HepG2 (cell line): ENCODE data around the gene CPNE2. TPM values are rescaled to one million over a fixed set of nuclear protein-coding genes. Genes with fewer than 3 reads are reported as not detected.
A peak's percentile ranks its signal among the peaks of the same experiment; 100 is the strongest.

Source experiments
- CEBPG ChIP-seq: IDR thresholded peaks from 2 replicates; pipeline ENCODE4 v1.6.1; 2016
- EZH2 ChIP-seq: conservative IDR thresholded peaks from 2 replicates; pipeline ENCODE4 v1.6.1; 2012; ENCODE audit warnings: mild to moderate bottlenecking, low read depth, low read length, moderate library complexity
- FOXO1 ChIP-seq: sonication (generic); formaldehyde crosslinking; IDR thresholded peaks from 2 replicates; pipeline ENCODE4 v1.4.0; 2020; ENCODE audit warnings: missing genetic modification reagents
- ISL2 ChIP-seq: sonication (generic); formaldehyde crosslinking; IDR thresholded peaks from 2 replicates; pipeline ENCODE4 v1.5.0; 2020; ENCODE audit warnings: missing genetic modification reagents
- ISX ChIP-seq: sonication (generic); formaldehyde crosslinking; conservative IDR thresholded peaks from 2 replicates; pipeline ENCODE4 v1.5.0; 2020; ENCODE audit warnings: missing genetic modification reagents
- KLF15 ChIP-seq: sonication (generic); formaldehyde crosslinking; IDR thresholded peaks from 2 replicates; pipeline ENCODE4 v1.8.1; 2023; ENCODE audit warnings: borderline replicate concordance, mild to moderate bottlenecking, inconsistent platforms, missing genetic modification reagents, mixed read lengths
- MYC ChIP-seq: sonication (generic); formaldehyde crosslinking; IDR thresholded peaks from 2 replicates; pipeline ENCODE4 v1.9.0; 2021; ENCODE audit warnings: missing genetic modification reagents, borderline replicate concordance
- RBM22 ChIP-seq: fragments of 200-400 bp; formaldehyde crosslinking; optimal IDR thresholded peaks from 2 replicates; pipeline ENCODE3; 2017; ENCODE audit warnings: mild to moderate bottlenecking, low read length, moderate library complexity
- RFXANK ChIP-seq: IDR thresholded peaks from 2 replicates; pipeline ENCODE4 v1.6.1; 2016
- SMYD3 ChIP-seq: sonication (generic); formaldehyde crosslinking; IDR thresholded peaks from 2 replicates; pipeline ENCODE4 v1.8.1; 2023; ENCODE audit warnings: mild to moderate bottlenecking, missing genetic modification reagents
- SOX13 ChIP-seq, 3 experiments: fragments of 450-650 bp in 1 of 3; sonication (generic) in 1 of 3; formaldehyde crosslinking in 1 of 3; IDR thresholded peaks in 2 of 3; conservative IDR thresholded peaks in 1 of 3; 2 replicates each; pipeline versions ENCODE4 v1.5.0 to v1.6.1; 2016 to 2020; ENCODE audit warnings: antibody characterized with exemption in 1 of 3, mild to moderate bottlenecking in 1 of 3, missing compliant biosample characterization in 1 of 3, missing genetic modification reagents in 1 of 3, moderate library complexity in 1 of 3
- SOX5 ChIP-seq: IDR thresholded peaks from 2 replicates; pipeline ENCODE4 v1.6.1; 2016; ENCODE audit warnings: borderline replicate concordance
- ZFY ChIP-seq: sonication (generic); formaldehyde crosslinking; IDR thresholded peaks from 2 replicates; pipeline ENCODE4 v1.4.0; 2020; ENCODE audit warnings: missing genetic modification reagents
- ZNF331 ChIP-seq: sonication (generic); formaldehyde crosslinking; IDR thresholded peaks from 2 replicates; pipeline ENCODE4 v1.4.0; 2020; ENCODE audit warnings: missing genetic modification reagents
- ZNF614 ChIP-seq: IDR thresholded peaks from 2 replicates; pipeline ENCODE4 v1.6.1; 2018; ENCODE audit warnings: missing biosample characterization, missing genetic modification reagents, inconsistent platforms, borderline replicate concordance
- ZNF839 ChIP-seq: sonication (generic); formaldehyde crosslinking; IDR thresholded peaks from 2 replicates; pipeline ENCODE4 v1.4.0; 2020; ENCODE audit warnings: missing genetic modification reagents, mild to moderate bottlenecking, borderline replicate concordance
- polyA plus RNA-seq, 8 experiments: library from polyadenylated mRNA; depleted of rRNA in 3 of 8; stranded (reverse) in 7 of 8; unstranded in 1 of 8; fragments of >200 nt; fragmentation: Illumina TruSeq in 4 of 8; extraction: Trizol in 4 of 8; gene quantifications; 2 replicates each; pipeline versions ENCODE4 v1.2.1 to v1.2.3, GENCODE V29; 2011 to 2016; ENCODE audit warnings: low read depth in 4 of 8, missing spikeins in 1 of 8, mixed read lengths in 1 of 8; ENCODE audit not compliant: insufficient read depth in 1 of 8
- total RNA-seq, 5 experiments: library from RNA; depleted of rRNA; stranded (reverse); fragments of >200 nt; fragmentation: Illumina TruSeq; extraction: Trizol; gene quantifications; 2 replicates each; pipeline ENCODE4 v1.2.3, GENCODE V29; 2016; ENCODE audit warnings: low read depth in 1 of 5
- TF ChIP-seq, protein P1 (sequence below): sonication (generic); formaldehyde crosslinking; IDR thresholded peaks from 2 replicates; pipeline ENCODE4 v1.5.0; 2020; ENCODE audit warnings: mild to moderate bottlenecking, missing genetic modification reagents, borderline replicate concordance
- TF ChIP-seq, protein P2 (sequence below): sonication (generic); formaldehyde crosslinking; conservative IDR thresholded peaks from 2 replicates; pipeline ENCODE4 v1.4.0; 2020; ENCODE audit warnings: missing genetic modification reagents
- TF ChIP-seq, protein P3 (sequence below): IDR thresholded peaks from 2 replicates; pipeline ENCODE4 v1.6.1; 2012; ENCODE audit warnings: low read depth, low read length, improper control_type of control experiment
- TF ChIP-seq, protein P4 (sequence below): IDR thresholded peaks from 2 replicates; pipeline ENCODE4 v1.6.1; 2016; ENCODE audit warnings: mild to moderate bottlenecking, missing biosample characterization, missing genetic modification reagents
- TF ChIP-seq, protein P5 (sequence below): sonication (generic); formaldehyde crosslinking; conservative IDR thresholded peaks from 2 replicates; pipeline ENCODE4 v1.8.1; 2023; ENCODE audit warnings: missing genetic modification reagents
- TF ChIP-seq, protein P6 (sequence below): sonication (generic); formaldehyde crosslinking; IDR thresholded peaks from 2 replicates; pipeline ENCODE4 v1.4.0; 2020; ENCODE audit warnings: missing genetic modification reagents

Gene CPNE2
- total and polyA plus RNA-seq, 2 of the 13 experiments (the other 11 are each of a cell fraction or from before 2014, with no cell fraction given) = 10.6 to 23.3 TPM

DNA sequence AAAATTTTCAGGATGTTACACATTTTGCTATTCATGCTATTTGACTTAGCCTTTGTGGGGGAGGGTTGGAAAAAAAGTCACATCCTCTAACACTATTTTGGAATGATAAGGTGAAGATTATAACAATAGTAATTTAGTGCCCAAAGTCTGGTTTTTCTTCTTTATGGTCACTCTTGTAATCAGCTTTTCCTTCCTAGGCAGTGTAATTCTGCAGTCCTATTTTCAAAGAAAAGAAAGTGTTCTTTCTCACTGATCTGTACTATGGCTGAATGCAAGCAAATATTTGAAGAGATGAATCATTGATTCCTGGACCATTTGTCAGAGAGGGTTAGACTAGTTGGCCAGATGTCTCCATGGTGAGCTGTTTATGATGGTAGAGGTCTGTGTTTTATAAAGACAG, 102.1 kb downstream of the CPNE2 start (continued):
- TF ChIP-seq, protein P1, sequence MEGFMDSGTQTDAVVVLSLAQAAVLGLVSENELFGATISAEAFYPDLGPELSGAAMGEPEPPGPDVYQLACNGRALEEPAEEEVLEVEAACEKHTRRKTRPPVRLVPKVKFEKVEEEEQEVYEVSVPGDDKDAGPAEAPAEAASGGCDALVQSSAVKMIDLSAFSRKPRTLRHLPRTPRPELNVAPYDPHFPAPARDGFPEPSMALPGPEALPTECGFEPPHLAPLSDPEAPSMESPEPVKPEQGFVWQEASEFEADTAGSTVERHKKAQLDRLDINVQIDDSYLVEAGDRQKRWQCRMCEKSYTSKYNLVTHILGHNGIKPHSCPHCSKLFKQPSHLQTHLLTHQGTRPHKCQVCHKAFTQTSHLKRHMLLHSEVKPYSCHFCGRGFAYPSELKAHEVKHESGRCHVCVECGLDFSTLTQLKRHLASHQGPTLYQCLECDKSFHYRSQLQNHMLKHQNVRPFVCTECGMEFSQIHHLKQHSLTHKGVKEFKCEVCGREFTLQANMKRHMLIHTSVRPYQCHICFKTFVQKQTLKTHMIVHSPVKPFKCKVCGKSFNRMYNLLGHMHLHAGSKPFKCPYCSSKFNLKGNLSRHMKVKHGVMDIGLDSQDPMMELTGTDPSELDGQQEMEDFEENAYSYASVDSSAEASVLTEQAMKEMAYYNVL (CRISPR knock-in tag) = 0 out of 2 replicates have a peak, but pooled peaks have one; percentile 36
- TF ChIP-seq KLF15 (CRISPR knock-in tag) (no peak), ZFY (CRISPR knock-in tag) (no peak), SMYD3 (CRISPR knock-in tag) (0 out of 2 replicates have a peak, but pooled peaks have one; percentile 21), ISX (CRISPR knock-in tag) (no peak), SOX5 (peak; percentile 95), FOXO1 (CRISPR knock-in tag) (peak; percentile 37; the same call in 1 of the 2 replicates), EZH2 (no peak), ISL2 (peak; percentile 78), SOX13 (IDR thresholded peaks at IDR 0.05) (peak; percentile 57; the same call in 1 of the 2 replicates), SOX13 (CRISPR knock-in tag; conservative IDR thresholded peaks at IDR 0.05 in 1 of 2, IDR thresholded peaks at IDR 0.05 in 1 of 2) (peak in 1 of 2 experiments; percentile 93; a peak in 2 of 4 replicates), CEBPG (CRISPR knock-in tag) (peak; percentile 55; the same call in 1 of the 2 replicates), ZNF614 (CRISPR knock-in tag) (peak; percentile 72; the same call in 1 of the 2 replicates), RFXANK (CRISPR knock-in tag) (0 out of 2 replicates have a peak, but pooled peaks have one; percentile 67), RBM22 (no peak), MYC (CRISPR knock-in tag) (no peak), ZNF331 (CRISPR knock-in tag) (0 out of 2 replicates have a peak, but pooled peaks have one; percentile 53), ZNF839 (CRISPR knock-in tag) (no peak)
- TF ChIP-seq, protein P2, sequence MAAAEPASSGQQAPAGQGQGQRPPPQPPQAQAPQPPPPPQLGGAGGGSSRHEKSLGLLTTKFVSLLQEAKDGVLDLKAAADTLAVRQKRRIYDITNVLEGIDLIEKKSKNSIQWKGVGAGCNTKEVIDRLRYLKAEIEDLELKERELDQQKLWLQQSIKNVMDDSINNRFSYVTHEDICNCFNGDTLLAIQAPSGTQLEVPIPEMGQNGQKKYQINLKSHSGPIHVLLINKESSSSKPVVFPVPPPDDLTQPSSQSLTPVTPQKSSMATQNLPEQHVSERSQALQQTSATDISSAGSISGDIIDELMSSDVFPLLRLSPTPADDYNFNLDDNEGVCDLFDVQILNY = no peak
- TF ChIP-seq, protein P3, sequence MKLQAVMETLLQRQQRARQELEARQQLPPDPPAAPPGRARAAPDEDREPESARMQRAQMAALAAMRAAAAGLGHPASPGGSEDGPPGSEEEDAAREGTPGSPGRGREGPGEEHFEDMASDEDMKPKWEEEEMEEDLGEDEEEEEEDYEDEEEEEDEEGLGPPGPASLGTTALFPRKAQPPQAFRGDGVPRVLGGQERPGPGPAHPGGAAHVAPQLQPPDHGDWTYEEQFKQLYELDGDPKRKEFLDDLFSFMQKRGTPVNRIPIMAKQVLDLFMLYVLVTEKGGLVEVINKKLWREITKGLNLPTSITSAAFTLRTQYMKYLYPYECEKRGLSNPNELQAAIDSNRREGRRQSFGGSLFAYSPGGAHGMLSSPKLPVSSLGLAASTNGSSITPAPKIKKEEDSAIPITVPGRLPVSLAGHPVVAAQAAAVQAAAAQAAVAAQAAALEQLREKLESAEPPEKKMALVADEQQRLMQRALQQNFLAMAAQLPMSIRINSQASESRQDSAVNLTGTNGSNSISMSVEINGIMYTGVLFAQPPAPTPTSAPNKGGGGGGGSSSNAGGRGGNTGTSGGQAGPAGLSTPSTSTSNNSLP = peak; percentile 83
- TF ChIP-seq, protein P4, sequence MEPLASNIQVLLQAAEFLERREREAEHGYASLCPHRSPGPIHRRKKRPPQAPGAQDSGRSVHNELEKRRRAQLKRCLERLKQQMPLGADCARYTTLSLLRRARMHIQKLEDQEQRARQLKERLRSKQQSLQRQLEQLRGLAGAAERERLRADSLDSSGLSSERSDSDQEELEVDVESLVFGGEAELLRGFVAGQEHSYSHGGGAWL (CRISPR knock-in tag) = no peak
- TF ChIP-seq, protein P5, sequence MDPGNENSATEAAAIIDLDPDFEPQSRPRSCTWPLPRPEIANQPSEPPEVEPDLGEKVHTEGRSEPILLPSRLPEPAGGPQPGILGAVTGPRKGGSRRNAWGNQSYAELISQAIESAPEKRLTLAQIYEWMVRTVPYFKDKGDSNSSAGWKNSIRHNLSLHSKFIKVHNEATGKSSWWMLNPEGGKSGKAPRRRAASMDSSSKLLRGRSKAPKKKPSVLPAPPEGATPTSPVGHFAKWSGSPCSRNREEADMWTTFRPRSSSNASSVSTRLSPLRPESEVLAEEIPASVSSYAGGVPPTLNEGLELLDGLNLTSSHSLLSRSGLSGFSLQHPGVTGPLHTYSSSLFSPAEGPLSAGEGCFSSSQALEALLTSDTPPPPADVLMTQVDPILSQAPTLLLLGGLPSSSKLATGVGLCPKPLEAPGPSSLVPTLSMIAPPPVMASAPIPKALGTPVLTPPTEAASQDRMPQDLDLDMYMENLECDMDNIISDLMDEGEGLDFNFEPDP (CRISPR knock-in tag) = no peak
- TF ChIP-seq, protein P6, sequence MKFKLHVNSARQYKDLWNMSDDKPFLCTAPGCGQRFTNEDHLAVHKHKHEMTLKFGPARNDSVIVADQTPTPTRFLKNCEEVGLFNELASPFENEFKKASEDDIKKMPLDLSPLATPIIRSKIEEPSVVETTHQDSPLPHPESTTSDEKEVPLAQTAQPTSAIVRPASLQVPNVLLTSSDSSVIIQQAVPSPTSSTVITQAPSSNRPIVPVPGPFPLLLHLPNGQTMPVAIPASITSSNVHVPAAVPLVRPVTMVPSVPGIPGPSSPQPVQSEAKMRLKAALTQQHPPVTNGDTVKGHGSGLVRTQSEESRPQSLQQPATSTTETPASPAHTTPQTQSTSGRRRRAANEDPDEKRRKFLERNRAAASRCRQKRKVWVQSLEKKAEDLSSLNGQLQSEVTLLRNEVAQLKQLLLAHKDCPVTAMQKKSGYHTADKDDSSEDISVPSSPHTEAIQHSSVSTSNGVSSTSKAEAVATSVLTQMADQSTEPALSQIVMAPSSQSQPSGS (CRISPR knock-in tag) = peak; percentile 81
